ENCODE measurements around the gene TOM1.
A peak's percentile ranks its signal among the peaks of the same experiment; 100 is the strongest.

TOM1 gene

GRCh38 chr22:35322126-35322525, 22.4 kb downstream of the TOM1 start:
- Mint-ChIP-seq H3K9me3 (no peaks in the 10 kb centered on the region), H3K27ac (no peak overlapping the region), H3K4me3 (no peak overlapping the region), H3K36me3 (ENCODE audit: insufficient read depth) (peaks cover 80% of the 10 kb centered on the region), H3K4me1 (ENCODE audit: low read depth in 2 of 2) (peaks cover 0 to 6% of the 10 kb centered on the region in 2 donors), H3K27me3 (no peaks in the 10 kb centered on the region)
- ATAC-seq (replicated peaks) (no peak), DNase-seq (no peak)

GRCh38 chr22:35322893-35323292, 23.2 kb downstream of the TOM1 start:
- H3K27me3 Mint-ChIP-seq, result no peaks in the 10 kb centered on the region
- no peak overlapping the region for H3K4me3 Mint-ChIP-seq
- H3K27ac Mint-ChIP-seq, result no peak overlapping the region
- no peak for ATAC-seq (replicated peaks)
- peaks cover 84% of the 10 kb centered on the region for H3K36me3 Mint-ChIP-seq (ENCODE audit: insufficient read depth)
- peaks cover 0 to 6% of the 10 kb centered on the region in 2 donors for H3K4me1 Mint-ChIP-seq (ENCODE audit: low read depth in 2 of 2)
- no peak for DNase-seq
- no peaks in the 10 kb centered on the region for H3K9me3 Mint-ChIP-seq

GRCh38 chr22:35323305-35323704, 23.6 kb downstream of the TOM1 start:
- no peaks in the 10 kb centered on the region for H3K27me3 Mint-ChIP-seq
- no peak for DNase-seq
- H3K36me3 Mint-ChIP-seq (ENCODE audit: insufficient read depth), result peaks cover 83% of the 10 kb centered on the region
- no peak overlapping the region for H3K4me3 Mint-ChIP-seq
- H3K4me1 Mint-ChIP-seq (ENCODE audit: low read depth in 2 of 2), result peaks cover 0 to 6% of the 10 kb centered on the region in 2 donors
- no peak for ATAC-seq (replicated peaks)
- no peaks in the 10 kb centered on the region for H3K9me3 Mint-ChIP-seq
- H3K27ac Mint-ChIP-seq, result no peak overlapping the region

GRCh38 chr22:35324067-35324466, 24.4 kb downstream of the TOM1 start:
- Mint-ChIP-seq H3K27me3 (no peaks in the 10 kb centered on the region), H3K9me3 (no peaks in the 10 kb centered on the region), H3K27ac (no peak overlapping the region), H3K4me3 (no peak overlapping the region), H3K36me3 (ENCODE audit: insufficient read depth) (peaks cover 82% of the 10 kb centered on the region), H3K4me1 (ENCODE audit: low read depth in 2 of 2) (peaks cover under 1 to 6% of the 10 kb centered on the region in 2 donors)
- DNase-seq, result no peak
- no peak for ATAC-seq (replicated peaks)

- H3K36me3 Mint-ChIP-seq (ENCODE audit: insufficient read depth), result peaks cover 84% of the 10 kb centered on the region
- H3K9me3 Mint-ChIP-seq, result no peaks in the 10 kb centered on the region
- H3K27me3 Mint-ChIP-seq, result no peaks in the 10 kb centered on the region
- no peak for ATAC-seq (replicated peaks)
- H3K27ac Mint-ChIP-seq, result no peak overlapping the region
- peaks cover 5 to 6% of the 10 kb centered on the region in 2 donors for H3K4me1 Mint-ChIP-seq (ENCODE audit: low read depth in 2 of 2)
- H3K4me3 Mint-ChIP-seq, result no peak overlapping the region
- DNase-seq, result no peak
These were observed 25.1 kb downstream of the TOM1 start for GRCh38 chr22:35324762-35325161.

- ATAC-seq (replicated peaks), result no peak
- H3K36me3 Mint-ChIP-seq (ENCODE audit: insufficient read depth), result peaks cover 84% of the 10 kb centered on the region
These were observed 25.5 kb downstream of the TOM1 start for GRCh38 chr22:35325209-35325608.

GRCh38 chr22:35326854-35327562, 27.3 kb downstream of the TOM1 start:
- no peaks in the 10 kb centered on the region for H3K9me3 Mint-ChIP-seq
- peaks cover 88% of the 10 kb centered on the region for H3K36me3 Mint-ChIP-seq (ENCODE audit: insufficient read depth)
- H3K27ac Mint-ChIP-seq, result peak overlapping the region; percentile 60 to 89
- DNase-seq (no peak), ATAC-seq (replicated peaks) (no peak)
- peaks cover 13 to 16% of the 10 kb centered on the region in 2 donors for H3K4me1 Mint-ChIP-seq (ENCODE audit: low read depth in 2 of 2)
- no peaks in the 10 kb centered on the region for H3K27me3 Mint-ChIP-seq
- no peak overlapping the region for H3K4me3 Mint-ChIP-seq

More at GRCh38 chr22:35325209-35325608, 25.5 kb downstream of the TOM1 start:
- no peaks in the 10 kb centered on the region for H3K27me3 Mint-ChIP-seq
- DNase-seq, result no peak
- H3K4me1 Mint-ChIP-seq (ENCODE audit: low read depth in 2 of 2), result peaks cover 8% of the 10 kb centered on the region in 2 donors
- no peak overlapping the region for H3K27ac Mint-ChIP-seq
- H3K9me3 Mint-ChIP-seq, result no peaks in the 10 kb centered on the region
- no peak overlapping the region for H3K4me3 Mint-ChIP-seq

- Mint-ChIP-seq H3K4me1 (ENCODE audit: low read depth in 2 of 2) (peaks cover 13 to 16% of the 10 kb centered on the region in 2 donors), H3K36me3 (ENCODE audit: insufficient read depth) (peaks cover 88% of the 10 kb centered on the region), H3K27me3 (no peaks in the 10 kb centered on the region), H3K27ac (peak overlapping the region; percentile 25 to 78), H3K9me3 (no peaks in the 10 kb centered on the region), H3K4me3 (no peak overlapping the region)
- no peak for ATAC-seq (replicated peaks)
- DNase-seq, result no peak
These were observed 28.2 kb downstream of the TOM1 start for GRCh38 chr22:35327690-35328471.

- Mint-ChIP-seq H3K9me3 (no peaks in the 10 kb centered on the region), H3K4me3 (no peak overlapping the region), H3K27me3 (no peaks in the 10 kb centered on the region), H3K36me3 (ENCODE audit: insufficient read depth) (peaks cover 89% of the 10 kb centered on the region), H3K27ac (peak overlapping the region; percentile 25 to 78), H3K4me1 (ENCODE audit: low read depth in 2 of 2) (peaks cover 13 to 16% of the 10 kb centered on the region in 2 donors)
- no peak for DNase-seq
- ATAC-seq (replicated peaks), result no peak
These were observed 28.8 kb downstream of the TOM1 start for GRCh38 chr22:35328472-35328885.

- DNase-seq (no peak), ATAC-seq (replicated peaks) (no peak)
- Mint-ChIP-seq H3K9me3 (no peaks in the 10 kb centered on the region), H3K4me3 (peak overlapping the region; percentile 33 to 45), H3K36me3 (ENCODE audit: insufficient read depth) (peaks cover 89% of the 10 kb centered on the region), H3K27ac (peak overlapping the region; percentile 49 to 78), H3K4me1 (ENCODE audit: low read depth in 2 of 2) (peaks cover 13 to 19% of the 10 kb centered on the region in 2 donors), H3K27me3 (no peaks in the 10 kb centered on the region)
These were observed 29.6 kb downstream of the TOM1 start for GRCh38 chr22:35329114-35329847.

GRCh38 chr22:35330258-35330861, 30.7 kb downstream of the TOM1 start:
- peak; percentile 78 for ATAC-seq (replicated peaks)
- peak; percentile 20 to 23 (median 20) for DNase-seq
- H3K36me3 Mint-ChIP-seq (ENCODE audit: insufficient read depth), result peaks cover 82% of the 10 kb centered on the region
- peak overlapping the region; percentile 61 to 67 for H3K4me3 Mint-ChIP-seq
- H3K27ac Mint-ChIP-seq, result peak overlapping the region; percentile 78 to 87
- no peaks in the 10 kb centered on the region for H3K27me3 Mint-ChIP-seq
- no peaks in the 10 kb centered on the region for H3K9me3 Mint-ChIP-seq
- H3K4me1 Mint-ChIP-seq (ENCODE audit: low read depth in 2 of 2), result peaks cover 13 to 19% of the 10 kb centered on the region in 2 donors

- H3K27ac Mint-ChIP-seq, result no peak overlapping the region
These were observed 32.6 kb downstream of the TOM1 start for GRCh38 chr22:35332278-35332677.

GRCh38 chr22:35333220-35333619, 33.5 kb downstream of the TOM1 start:
- H3K4me1 Mint-ChIP-seq (ENCODE audit: low read depth in 2 of 2), result peaks cover 13 to 16% of the 10 kb centered on the region in 2 donors
- H3K27me3 Mint-ChIP-seq, result no peaks in the 10 kb centered on the region
- no peak for ATAC-seq (replicated peaks)
- H3K4me3 Mint-ChIP-seq, result no peak overlapping the region
- peaks cover 74% of the 10 kb centered on the region for H3K36me3 Mint-ChIP-seq (ENCODE audit: insufficient read depth)
- no peak for DNase-seq
- H3K9me3 Mint-ChIP-seq, result no peaks in the 10 kb centered on the region
- H3K27ac Mint-ChIP-seq, result peak overlapping the region; percentile 12 to 44

More at GRCh38 chr22:35332278-35332677, 32.6 kb downstream of the TOM1 start:
- no peak for DNase-seq
- peaks cover 75% of the 10 kb centered on the region for H3K36me3 Mint-ChIP-seq (ENCODE audit: insufficient read depth)
- ATAC-seq (replicated peaks), result no peak
- no peak overlapping the region for H3K4me3 Mint-ChIP-seq
- H3K27me3 Mint-ChIP-seq, result no peaks in the 10 kb centered on the region
- H3K4me1 Mint-ChIP-seq (ENCODE audit: low read depth in 2 of 2), result peaks cover 13 to 16% of the 10 kb centered on the region in 2 donors
- H3K9me3 Mint-ChIP-seq, result no peaks in the 10 kb centered on the region
